ENCODE measurements around the gene PRR7.
A peak's percentile ranks its signal among the peaks of the same experiment; 100 is the strongest.

PRR7 gene

DNA sequence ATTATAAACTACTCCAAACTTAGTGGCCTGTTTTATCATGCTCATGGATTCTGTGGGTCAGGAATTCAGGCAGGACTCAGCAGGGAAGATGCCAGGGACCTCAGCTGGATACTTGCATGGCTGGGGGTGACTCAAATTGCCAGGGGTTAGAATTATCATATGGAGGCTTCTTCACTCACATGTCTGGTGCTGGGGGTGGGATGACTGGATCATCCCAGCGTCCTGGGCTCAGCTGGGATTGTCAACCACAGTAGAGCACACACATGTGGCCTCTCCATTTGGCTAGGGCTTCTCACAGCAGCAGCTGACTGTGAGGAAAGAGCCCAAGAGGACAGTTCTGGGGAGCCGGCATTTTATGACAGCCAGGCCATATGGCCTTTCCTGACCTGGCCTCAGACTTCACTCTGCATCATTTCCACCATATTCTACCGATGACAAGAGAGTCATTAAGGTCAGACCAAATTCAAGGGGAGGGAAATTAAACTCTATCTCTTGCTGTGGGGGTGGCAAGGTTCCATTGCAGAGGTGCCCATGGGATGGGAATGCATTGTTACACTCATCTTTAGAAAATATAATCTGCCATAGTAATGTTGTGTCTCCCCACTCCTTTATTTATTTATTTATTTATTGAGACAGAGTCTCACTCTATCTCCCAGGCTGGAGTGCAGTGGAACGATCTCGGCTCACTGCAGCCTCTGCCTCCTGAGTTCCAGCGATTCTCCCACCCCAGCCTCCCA lies 25.4 kb upstream of the PRR7 start:
- H4K20me1 ChIP-seq (ENCODE audit: insufficient read depth, low read length): no peaks in the 10 kb centered on the region
- no peaks in the 10 kb centered on the region for H3K27me3 ChIP-seq (ENCODE audit: insufficient read depth, low read length)
- peaks cover 16% of the 10 kb centered on the region for H3K4me1 ChIP-seq (ENCODE audit: insufficient read depth, low read length, severe bottlenecking)
- TF ChIP-seq, protein P1, sequence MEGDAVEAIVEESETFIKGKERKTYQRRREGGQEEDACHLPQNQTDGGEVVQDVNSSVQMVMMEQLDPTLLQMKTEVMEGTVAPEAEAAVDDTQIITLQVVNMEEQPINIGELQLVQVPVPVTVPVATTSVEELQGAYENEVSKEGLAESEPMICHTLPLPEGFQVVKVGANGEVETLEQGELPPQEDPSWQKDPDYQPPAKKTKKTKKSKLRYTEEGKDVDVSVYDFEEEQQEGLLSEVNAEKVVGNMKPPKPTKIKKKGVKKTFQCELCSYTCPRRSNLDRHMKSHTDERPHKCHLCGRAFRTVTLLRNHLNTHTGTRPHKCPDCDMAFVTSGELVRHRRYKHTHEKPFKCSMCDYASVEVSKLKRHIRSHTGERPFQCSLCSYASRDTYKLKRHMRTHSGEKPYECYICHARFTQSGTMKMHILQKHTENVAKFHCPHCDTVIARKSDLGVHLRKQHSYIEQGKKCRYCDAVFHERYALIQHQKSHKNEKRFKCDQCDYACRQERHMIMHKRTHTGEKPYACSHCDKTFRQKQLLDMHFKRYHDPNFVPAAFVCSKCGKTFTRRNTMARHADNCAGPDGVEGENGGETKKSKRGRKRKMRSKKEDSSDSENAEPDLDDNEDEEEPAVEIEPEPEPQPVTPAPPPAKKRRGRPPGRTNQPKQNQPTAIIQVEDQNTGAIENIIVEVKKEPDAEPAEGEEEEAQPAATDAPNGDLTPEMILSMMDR (IDR thresholded peaks at IDR 0.05; ENCODE audit: low read length): no peak
- no peak for TF ChIP-seq EZH2 (IDR thresholded peaks at IDR 0.05; ENCODE audit: borderline replicate concordance, low read length)
- no peak overlapping the region for H3K27ac ChIP-seq (ENCODE audit: low read depth, low read length, poor library complexity, severe bottlenecking)
- no peak overlapping the region for H2AFZ ChIP-seq (ENCODE audit: low read length)
- no peak overlapping the region for H3K9ac ChIP-seq (ENCODE audit: low read length)
- H3K4me3 ChIP-seq (ENCODE audit: low read depth, low read length, poor library complexity, severe bottlenecking): no peak overlapping the region
- H3K79me2 ChIP-seq (ENCODE audit: insufficient read depth, low read length): no peaks in the 10 kb centered on the region
- no peaks in the 10 kb centered on the region for H3K9me2 ChIP-seq (ENCODE audit: low read depth, low read length)
- no peaks in the 10 kb centered on the region for H3K36me3 ChIP-seq (ENCODE audit: insufficient read depth, low read length)
- H3K9me3 ChIP-seq (ENCODE audit: low read length): no peaks in the 10 kb centered on the region
- H3K4me2 ChIP-seq (ENCODE audit: low read length): no peak overlapping the region
- H3F3A ChIP-seq (ENCODE audit: insufficient read depth, low read length): no peaks in the 10 kb centered on the region

DNA sequence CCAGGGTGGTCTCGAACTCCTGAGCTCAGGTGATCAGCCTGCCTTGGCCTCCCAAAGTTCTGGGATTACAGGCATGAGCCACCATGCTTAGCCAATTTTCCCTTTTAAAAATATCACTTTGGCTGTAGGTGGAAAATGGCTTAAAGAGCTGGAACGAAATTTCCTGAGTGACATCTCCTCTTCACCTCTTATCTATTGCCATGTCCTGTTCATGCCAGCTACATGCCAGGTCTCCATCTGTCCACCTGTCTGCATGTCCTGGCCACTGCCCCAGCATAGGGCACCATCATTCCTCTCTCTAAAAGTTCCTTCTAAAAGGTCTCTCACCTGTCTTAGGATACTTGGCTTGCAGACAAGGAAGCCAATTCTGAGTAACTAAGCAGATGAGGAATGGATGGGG lies 22.9 kb upstream of the PRR7 start:
- Histone ChIP-seq H3F3A (ENCODE audit: insufficient read depth, low read length) (no peaks in the 10 kb centered on the region), H3K79me2 (ENCODE audit: insufficient read depth, low read length) (no peaks in the 10 kb centered on the region), H3K27me3 (ENCODE audit: insufficient read depth, low read length) (no peaks in the 10 kb centered on the region), H3K9me2 (ENCODE audit: low read depth, low read length) (no peaks in the 10 kb centered on the region), H3K4me1 (ENCODE audit: insufficient read depth, low read length, severe bottlenecking) (peaks cover 34% of the 10 kb centered on the region), H2AFZ (ENCODE audit: low read length) (no peak overlapping the region), H3K9ac (ENCODE audit: low read length) (no peak overlapping the region), H3K4me3 (ENCODE audit: low read depth, low read length, poor library complexity, severe bottlenecking) (no peak overlapping the region), H3K27ac (ENCODE audit: low read depth, low read length, poor library complexity, severe bottlenecking) (no peak overlapping the region), H3K9me3 (ENCODE audit: low read length) (no peaks in the 10 kb centered on the region), H3K4me2 (ENCODE audit: low read length) (no peak overlapping the region), H4K20me1 (ENCODE audit: insufficient read depth, low read length) (no peaks in the 10 kb centered on the region), H3K36me3 (ENCODE audit: insufficient read depth, low read length) (no peaks in the 10 kb centered on the region)
- no peak for TF ChIP-seq EZH2 (IDR thresholded peaks at IDR 0.05; ENCODE audit: borderline replicate concordance, low read length)
- TF ChIP-seq, protein P1 (IDR thresholded peaks at IDR 0.05; ENCODE audit: low read length): no peak

DNA sequence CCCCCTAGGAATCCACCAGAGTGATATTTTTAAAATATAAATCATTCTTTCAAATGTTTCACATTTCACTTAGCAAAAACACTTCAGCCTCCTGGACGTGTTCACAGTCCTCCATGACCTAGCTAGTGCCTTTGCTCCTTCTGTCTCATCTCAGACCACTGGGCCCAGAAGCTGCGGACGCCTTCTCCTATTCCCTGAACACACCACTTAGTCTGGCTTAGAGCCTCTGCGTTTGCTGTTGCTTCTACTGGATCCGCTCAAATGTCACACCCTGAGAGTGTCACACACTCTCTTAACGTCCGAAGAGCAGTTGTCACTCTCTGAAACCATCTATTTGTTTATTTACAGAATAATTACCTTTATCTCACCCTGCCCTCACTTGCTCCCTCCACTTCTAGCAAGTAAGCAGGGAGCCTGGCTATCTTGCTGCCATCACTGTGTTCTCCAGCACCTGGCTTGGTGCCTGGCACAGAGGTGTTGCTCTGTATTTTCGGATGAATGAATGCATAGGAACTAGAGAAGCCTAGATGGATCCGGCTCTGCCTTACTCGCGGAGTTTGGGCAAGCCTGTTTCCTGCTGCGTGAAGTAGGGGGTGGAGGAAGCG lies 21.3 kb upstream of the PRR7 start:
- H4K20me1 ChIP-seq (ENCODE audit: insufficient read depth, low read length): no peaks in the 10 kb centered on the region
- H3K4me2 ChIP-seq (ENCODE audit: low read length): peak overlapping the region; percentile 80
- TF ChIP-seq, protein P1 (IDR thresholded peaks at IDR 0.05; ENCODE audit: low read length): no peak
- TF ChIP-seq EZH2 (IDR thresholded peaks at IDR 0.05; ENCODE audit: borderline replicate concordance, low read length): no peak
- H3K79me2 ChIP-seq (ENCODE audit: insufficient read depth, low read length): no peaks in the 10 kb centered on the region
- no peaks in the 10 kb centered on the region for H3K9me3 ChIP-seq (ENCODE audit: low read length)
- H2AFZ ChIP-seq (ENCODE audit: low read length): peak overlapping the region; percentile 23; the same call in 1 of the 2 replicates
- peak overlapping the region; percentile 67 for H3K9ac ChIP-seq (ENCODE audit: low read length)
- peaks cover 50% of the 10 kb centered on the region for H3K4me1 ChIP-seq (ENCODE audit: insufficient read depth, low read length, severe bottlenecking)
- H3F3A ChIP-seq (ENCODE audit: insufficient read depth, low read length): no peaks in the 10 kb centered on the region
- peaks cover 4% of the 10 kb centered on the region; the same call in 1 of the 2 replicates for H3K36me3 ChIP-seq (ENCODE audit: insufficient read depth, low read length)
- H3K27me3 ChIP-seq (ENCODE audit: insufficient read depth, low read length): no peaks in the 10 kb centered on the region
- H3K4me3 ChIP-seq (ENCODE audit: low read depth, low read length, poor library complexity, severe bottlenecking): peak overlapping the region; percentile 63
- H3K27ac ChIP-seq (ENCODE audit: low read depth, low read length, poor library complexity, severe bottlenecking): peak overlapping the region; percentile 66
- no peaks in the 10 kb centered on the region for H3K9me2 ChIP-seq (ENCODE audit: low read depth, low read length)
